ENCODE data around the gene LTB4R2.

The LTB4R2 gene

GRCh38 chr14:24309538-24310264 is at the start of gene LTB4R2:
Gene LTB4R2, plus strand, starts transcription at chr14:24310140. Its CDS starts 525 bp downstream, at chr14:24310665.
- no peak for DNase-seq

GRCh38 chr14:24260780-24261157 is 49.2 kb upstream of the LTB4R2 start:
- DNase-seq: no peak

GRCh38 chr14:24261256-24261968 is 48.5 kb upstream of the LTB4R2 start:
- DNase-seq: no peak

- DNase-seq: no peak
These were observed 48.0 kb upstream of the LTB4R2 start for GRCh38 chr14:24261969-24262327.

- DNase-seq: no peak
These were observed 46.9 kb upstream of the LTB4R2 start, which contains the start of gene TGM1 for GRCh38 chr14:24262821-24263733. Gene TGM1, minus strand, starts transcription at chr14:24263177. Its CDS starts 825 bp downstream, at chr14:24262352.

- no peak for DNase-seq
These were observed 46.1 kb upstream of the LTB4R2 start for GRCh38 chr14:24263848-24264247.

- no peak for DNase-seq
These were observed 45.6 kb upstream of the LTB4R2 start for GRCh38 chr14:24264298-24264697.

GRCh38 chr14:24266344-24267244 is 43.3 kb upstream of the LTB4R2 start:
- no peak for DNase-seq

GRCh38 chr14:24267516-24267915 is 42.4 kb upstream of the LTB4R2 start:
- no peak for DNase-seq

GRCh38 chr14:24268225-24268624 is 41.7 kb upstream of the LTB4R2 start:
- DNase-seq: no peak

GRCh38 chr14:24269368-24269767 is 40.6 kb upstream of the LTB4R2 start:
- DNase-seq: no peak

GRCh38 chr14:24269910-24270536 is 39.9 kb upstream of the LTB4R2 start:
- no peak for DNase-seq

- no peak for DNase-seq
These were observed 39.3 kb upstream of the LTB4R2 start for GRCh38 chr14:24270537-24271133.

GRCh38 chr14:24271134-24271833 is 38.7 kb upstream of the LTB4R2 start, which contains the start of gene RABGGTA:
Gene RABGGTA, minus strand, starts transcription at chr14:24271597. Its CDS starts 482 bp downstream, at chr14:24271115.
- DNase-seq: peak; percentile 97

- DNase-seq: no peak
These were observed 38.1 kb upstream of the LTB4R2 start for GRCh38 chr14:24271834-24272263.

- no peak for DNase-seq
These were observed 37.5 kb upstream of the LTB4R2 start for GRCh38 chr14:24272467-24272866.

GRCh38 chr14:24273422-24273998 is 36.4 kb upstream of the LTB4R2 start:
- DNase-seq: no peak

GRCh38 chr14:24274101-24274543 is 35.8 kb upstream of the LTB4R2 start:
- no peak for DNase-seq

GRCh38 chr14:24277071-24277470 is 32.9 kb upstream of the LTB4R2 start:
- no peak for DNase-seq
